ENCODE measurements around the gene DNAAF1. TPM values are rescaled to one million over a fixed set of nuclear protein-coding genes. Genes with fewer than 3 reads are reported as not detected.

The DNAAF1 gene
- total RNA-seq, 1 donor from 2014 or later, result not detected

GRCh38 chr16:84124257-84125073 is 20.6 kb upstream of the DNAAF1 start:
- DNase-seq (ENCODE audit: low read depth), result no peak
- no peak overlapping the region for H3K4me3 ChIP-seq (ENCODE audit: low read depth, low read length)
- TF ChIP-seq, protein P1, sequence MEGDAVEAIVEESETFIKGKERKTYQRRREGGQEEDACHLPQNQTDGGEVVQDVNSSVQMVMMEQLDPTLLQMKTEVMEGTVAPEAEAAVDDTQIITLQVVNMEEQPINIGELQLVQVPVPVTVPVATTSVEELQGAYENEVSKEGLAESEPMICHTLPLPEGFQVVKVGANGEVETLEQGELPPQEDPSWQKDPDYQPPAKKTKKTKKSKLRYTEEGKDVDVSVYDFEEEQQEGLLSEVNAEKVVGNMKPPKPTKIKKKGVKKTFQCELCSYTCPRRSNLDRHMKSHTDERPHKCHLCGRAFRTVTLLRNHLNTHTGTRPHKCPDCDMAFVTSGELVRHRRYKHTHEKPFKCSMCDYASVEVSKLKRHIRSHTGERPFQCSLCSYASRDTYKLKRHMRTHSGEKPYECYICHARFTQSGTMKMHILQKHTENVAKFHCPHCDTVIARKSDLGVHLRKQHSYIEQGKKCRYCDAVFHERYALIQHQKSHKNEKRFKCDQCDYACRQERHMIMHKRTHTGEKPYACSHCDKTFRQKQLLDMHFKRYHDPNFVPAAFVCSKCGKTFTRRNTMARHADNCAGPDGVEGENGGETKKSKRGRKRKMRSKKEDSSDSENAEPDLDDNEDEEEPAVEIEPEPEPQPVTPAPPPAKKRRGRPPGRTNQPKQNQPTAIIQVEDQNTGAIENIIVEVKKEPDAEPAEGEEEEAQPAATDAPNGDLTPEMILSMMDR (conservative IDR thresholded peaks at IDR 0.05; ENCODE audit: low read depth, low read length), result no peak

- TF ChIP-seq, protein P1 (conservative IDR thresholded peaks at IDR 0.05; ENCODE audit: low read depth, low read length), result no peak
- DNase-seq (ENCODE audit: low read depth), result no peak
- H3K4me3 ChIP-seq (ENCODE audit: low read depth, low read length), result no peak overlapping the region
Measured at GRCh38 chr16:84131117-84131516, 14.0 kb upstream of the DNAAF1 start.

DNA sequence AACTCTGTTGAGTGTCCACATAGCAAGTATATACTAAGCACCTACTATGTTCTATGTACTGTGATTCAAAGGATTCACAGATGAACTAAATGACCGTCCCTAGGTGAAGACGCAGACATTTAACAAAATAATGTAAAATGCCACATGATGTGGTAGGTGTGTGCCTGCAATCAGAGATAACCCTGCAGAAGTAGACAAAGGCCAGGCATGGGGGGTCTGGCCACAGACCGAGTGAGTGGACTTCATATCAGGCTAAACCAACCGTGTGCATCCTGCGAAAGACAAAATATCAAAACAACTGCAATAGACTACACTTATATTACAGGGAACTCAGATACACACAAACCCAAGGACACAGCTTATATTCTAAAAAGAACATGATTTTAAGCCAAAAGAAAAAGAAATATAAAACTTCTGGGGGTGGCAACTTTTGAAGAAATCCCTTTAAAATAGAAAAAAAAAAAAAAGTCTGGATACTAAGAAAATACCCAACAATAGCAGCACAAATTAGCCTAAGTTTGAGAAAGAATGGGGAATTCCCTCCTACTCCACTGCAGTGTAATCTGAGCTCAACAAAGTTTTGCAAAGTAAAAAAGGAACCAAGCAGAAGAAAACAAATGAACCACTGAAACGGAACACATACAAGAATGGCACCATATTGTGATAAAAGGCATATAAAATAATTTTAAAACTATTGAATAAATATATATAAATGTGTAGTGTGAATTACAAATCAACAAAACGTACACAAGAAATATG is 12.4 kb upstream of the DNAAF1 start:
- TF ChIP-seq, protein P1 (conservative IDR thresholded peaks at IDR 0.05; ENCODE audit: low read depth, low read length), result no peak

GRCh38 chr16:84136331-84137125 is 8.6 kb upstream of the DNAAF1 start:
- DNase-seq (ENCODE audit: low read depth), result no peak
- no peak overlapping the region for H3K4me3 ChIP-seq (ENCODE audit: low read depth, low read length)
- TF ChIP-seq, protein P1 (conservative IDR thresholded peaks at IDR 0.05; ENCODE audit: low read depth, low read length), result no peak

More for the DNA sequence above, 12.4 kb upstream of the DNAAF1 start:
- DNase-seq (ENCODE audit: low read depth), result no peak
- H3K4me3 ChIP-seq (ENCODE audit: low read depth, low read length), result no peak overlapping the region

DNA sequence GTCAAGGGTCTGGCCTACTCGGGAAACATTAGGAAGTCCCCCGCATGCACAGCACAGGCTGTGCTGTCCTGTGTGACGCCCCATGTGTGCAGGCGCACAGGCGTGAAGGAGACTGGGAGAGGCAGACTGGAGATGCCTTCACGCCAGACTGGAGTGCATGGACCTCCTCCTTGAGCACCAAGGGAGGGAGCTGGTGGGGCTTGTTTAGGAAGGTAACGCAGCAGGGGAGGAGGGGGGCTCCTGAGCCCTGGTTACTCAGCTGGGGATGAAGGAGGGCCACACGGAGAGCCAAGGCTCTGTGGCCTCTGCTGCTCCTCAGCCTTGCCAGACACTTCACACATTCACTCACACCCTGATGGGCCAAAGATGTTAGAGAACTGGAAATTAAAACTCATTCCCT is 7.8 kb upstream of the DNAAF1 start:
- TF ChIP-seq, protein P1 (conservative IDR thresholded peaks at IDR 0.05; ENCODE audit: low read depth, low read length), result no peak
- no peak for DNase-seq (ENCODE audit: low read depth)
- H3K4me3 ChIP-seq (ENCODE audit: low read depth, low read length), result no peak overlapping the region

DNA sequence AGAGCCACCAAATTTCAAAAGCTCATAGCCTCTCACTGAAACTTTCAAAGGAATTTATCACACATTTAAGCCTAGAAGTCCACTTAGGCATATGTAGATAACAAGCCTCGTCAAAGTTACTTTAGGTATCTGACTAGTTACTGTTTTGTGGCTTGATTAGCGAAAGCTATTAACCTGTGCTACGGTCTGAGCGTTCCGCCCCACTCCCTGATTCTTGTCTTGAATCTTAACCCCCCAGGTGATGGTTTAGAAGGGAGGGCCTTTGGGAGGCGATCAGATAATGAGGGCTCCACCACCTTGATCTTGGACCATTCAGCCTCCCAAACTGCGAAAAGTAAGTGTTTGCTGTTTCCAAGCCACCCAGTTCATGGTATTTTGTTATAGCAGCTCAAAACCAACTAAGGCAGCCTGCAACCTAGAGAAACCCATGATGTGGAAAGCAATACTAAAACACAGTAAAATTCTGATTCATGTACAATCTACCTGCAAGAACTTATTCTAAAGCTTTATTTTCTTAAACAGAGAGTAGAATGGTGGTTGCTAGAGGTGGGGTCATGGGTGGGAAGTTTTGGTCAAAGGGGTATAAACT is 7.2 kb upstream of the DNAAF1 start:
- H3K4me3 ChIP-seq (ENCODE audit: low read depth, low read length), result no peak overlapping the region
- TF ChIP-seq, protein P1 (conservative IDR thresholded peaks at IDR 0.05; ENCODE audit: low read depth, low read length), result no peak
- no peak for DNase-seq (ENCODE audit: low read depth)
